H1 (cell line): ENCODE measurements around the gene SHMT1. TPM values are rescaled to one million over a fixed set of nuclear protein-coding genes. Genes with fewer than 3 reads are reported as not detected.
"Not testable (repeated sequence)": the region's sequence is repeated elsewhere in the genome, so short reads cannot be mapped to it uniquely, and the experiment has no call there.

Experiments used
- CTCF ChIA-PET: fragments of 300-600 bp; sonication (Branson Sonifier 250); formaldehyde crosslinking; loops from one replicate; lab custom pipeline; 2021; ENCODE audit not compliant: partially characterized antibody; lab: Charles Lee
- POLR2A ChIA-PET: fragments of 300-600 bp; sonication (Branson Sonifier 250); formaldehyde crosslinking; loops from one replicate; lab custom pipeline; 2021; ENCODE audit warnings: inconsistent platforms; ENCODE audit not compliant: partially characterized antibody; lab: Charles Lee
- DNase-seq, 2 experiments: peaks; one replicate each; pipeline versions ENCODE4 v3.0.0 to v3.0.0-alpha.2; 2010 to 2022; ENCODE audit warnings: low spot score in 2 of 2, low read depth in 1 of 2, mixed read lengths in 1 of 2
- FAIRE-seq: peaks from 2 replicates; lab custom pipeline; 2011; peaks lifted over from hg19 to GRCh38; lab: Jason Lieb, UNC
- H2AFZ ChIP-seq: 2 replicates; pipeline ENCODE4 v1.8.1; 2012; ENCODE audit warnings: low read length, inconsistent platforms
- H2AK5ac ChIP-seq: 2 replicates; pipeline ENCODE4 v1.6.1; 2013; ENCODE audit warnings: low read depth, low read length
- H2BK120ac ChIP-seq: replicated peaks from 2 replicates; pipeline ENCODE3; 2013; ENCODE audit warnings: low read depth, low read length, inconsistent platforms
- H2BK12ac ChIP-seq: 2 replicates; pipeline ENCODE4 v1.6.1; 2013; ENCODE audit warnings: low read depth, low read length
- H2BK15ac ChIP-seq: 2 replicates; pipeline ENCODE4 v1.6.1; 2013; ENCODE audit warnings: low read length
- H2BK20ac ChIP-seq: 2 replicates; pipeline ENCODE4 v1.6.1; 2013; ENCODE audit warnings: low read length
- H2BK5ac ChIP-seq: 2 replicates; pipeline ENCODE4 v1.6.1; 2013; ENCODE audit warnings: low read depth, low read length
- H3K14ac ChIP-seq: 2 replicates; pipeline ENCODE4 v1.6.1; 2013; ENCODE audit warnings: inconsistent platforms; ENCODE audit not compliant: insufficient read length
- H3K18ac ChIP-seq: 2 replicates; pipeline ENCODE4 v1.6.1; 2013; ENCODE audit warnings: low read length; ENCODE audit errors: extremely low read depth
- H3K23ac ChIP-seq: 2 replicates; pipeline ENCODE4 v1.6.1; 2013; ENCODE audit warnings: inconsistent platforms; ENCODE audit not compliant: insufficient read length
- H3K23me2 ChIP-seq: 2 replicates; pipeline ENCODE4 v1.6.1; 2013; ENCODE audit warnings: low read depth, low read length
- H3K27ac ChIP-seq: 2 replicates; pipeline ENCODE4 v1.6.1; 2011; ENCODE audit warnings: low read depth, low read length, inconsistent platforms
- H3K27me3 ChIP-seq, 4 experiments: replicated peaks in 1 of 4; 1 replicate in 1 of 4; 2 replicates in 3 of 4; pipeline versions ENCODE4 v1.6.1 to v1.8.1; 2011 to 2013; ENCODE audit warnings: low read length in 3 of 4, mild to moderate bottlenecking in 3 of 4, inconsistent platforms in 2 of 4, mixed read lengths in 2 of 4, moderate library complexity in 1 of 4; ENCODE audit not compliant: control insufficient read depth in 3 of 4, insufficient read depth in 3 of 4; ENCODE audit errors: extremely low read depth in 1 of 4
- H3K36me3 ChIP-seq, 4 experiments: 2 replicates each; pipeline versions ENCODE4 v1.6.1 to v1.8.1; 2011 to 2013; ENCODE audit warnings: mild to moderate bottlenecking in 4 of 4, low read length in 3 of 4, moderate library complexity in 2 of 4, control low read depth in 1 of 4, inconsistent platforms in 1 of 4; ENCODE audit not compliant: insufficient read depth in 4 of 4, control insufficient read depth in 2 of 4
- H3K4ac ChIP-seq: replicated peaks from 2 replicates; pipeline ENCODE3; 2013; ENCODE audit warnings: low read length, low read depth, mixed read lengths, inconsistent platforms; ENCODE audit not compliant: insufficient read length
- H3K4me1 ChIP-seq, 4 experiments: replicated peaks in 1 of 4; 1 replicate in 1 of 4; 2 replicates in 3 of 4; pipeline versions ENCODE4 v1.6.1 to v1.8.1; 2011 to 2013; ENCODE audit warnings: low read length in 3 of 4, inconsistent platforms in 2 of 4, mixed read lengths in 1 of 4; ENCODE audit not compliant: insufficient read depth in 4 of 4, control insufficient read depth in 3 of 4
- H3K4me2 ChIP-seq, 2 experiments: 2 replicates each; pipeline versions ENCODE4 v1.6.1 to v1.8.1; 2011 to 2013; ENCODE audit warnings: low read depth in 2 of 2, low read length in 2 of 2, control low read depth in 1 of 2, inconsistent platforms in 1 of 2, mild to moderate bottlenecking in 1 of 2; ENCODE audit not compliant: insufficient read depth in 1 of 2
- H3K4me3 ChIP-seq, 4 experiments: fragments of 200-600, 300-600 bp in 1 of 4; sonication (generic), shearing (Covaris generic), sonication (Bioruptor Twin) in 1 of 4; 2 replicates each; pipeline versions ENCODE4 v1.5.1 to v1.8.1; 2011 to 2016; ENCODE audit warnings: low read length in 4 of 4, low read depth in 3 of 4, control low read depth in 2 of 4, inconsistent platforms in 2 of 4, mild to moderate bottlenecking in 2 of 4, mixed read lengths in 1 of 4, moderate library complexity in 1 of 4; ENCODE audit not compliant: insufficient read depth in 2 of 4; ENCODE audit errors: extremely low read depth in 1 of 4
- H3K56ac ChIP-seq: replicated peaks from 2 replicates; pipeline ENCODE3; 2013; ENCODE audit warnings: low read depth, mild to moderate bottlenecking, mixed read lengths, low read length, inconsistent platforms; ENCODE audit not compliant: insufficient read length
- H3K79me1 ChIP-seq: 2 replicates; pipeline ENCODE4 v1.6.1; 2013; ENCODE audit warnings: low read depth, low read length, control low read depth
- H3K79me2 ChIP-seq, 2 experiments: 2 replicates each; pipeline versions ENCODE4 v1.6.1 to v1.8.1; 2012 to 2013; ENCODE audit warnings: low read length in 2 of 2, mild to moderate bottlenecking in 2 of 2, inconsistent platforms in 1 of 2; ENCODE audit not compliant: insufficient read depth in 2 of 2, control insufficient read depth in 1 of 2
- H3K9ac ChIP-seq, 4 experiments: replicated peaks in 1 of 4; 1 replicate in 1 of 4; 2 replicates in 3 of 4; pipeline versions ENCODE4 v1.6.1 to v1.8.1; 2011 to 2013; ENCODE audit warnings: low read depth in 3 of 4, low read length in 3 of 4, control low read depth in 2 of 4, mild to moderate bottlenecking in 2 of 4, moderate library complexity in 2 of 4, inconsistent platforms in 1 of 4; ENCODE audit errors: extremely low read depth in 1 of 4
- H3K9me3 ChIP-seq, 2 experiments: 2 replicates each; pipeline versions ENCODE4 v1.6.1 to v1.8.1; 2012 to 2013; ENCODE audit warnings: mild to moderate bottlenecking in 2 of 2, moderate library complexity in 2 of 2, control low read depth in 1 of 2, inconsistent platforms in 1 of 2, low read depth in 1 of 2, low read length in 1 of 2, mixed read lengths in 1 of 2; ENCODE audit not compliant: insufficient read depth in 2 of 2
- H4K20me1 ChIP-seq, 2 experiments: replicated peaks in 1 of 2; 2 replicates each; pipeline versions ENCODE3 to v1.8.1; 2011 to 2013; ENCODE audit warnings: inconsistent platforms in 2 of 2, low read length in 2 of 2, mild to moderate bottlenecking in 1 of 2; ENCODE audit not compliant: insufficient read depth in 2 of 2, control insufficient read depth in 1 of 2
- H4K5ac ChIP-seq: 2 replicates; pipeline ENCODE4 v1.6.1; 2013; ENCODE audit warnings: low read length, low read depth, mixed read lengths, inconsistent platforms; ENCODE audit not compliant: insufficient read length
- H4K8ac ChIP-seq: 2 replicates; pipeline ENCODE4 v1.8.0; 2013; ENCODE audit warnings: mild to moderate bottlenecking, moderate library complexity, low read length, inconsistent platforms; ENCODE audit not compliant: insufficient read depth; ENCODE audit errors: extremely low read depth
- H4K91ac ChIP-seq: replicated peaks from 2 replicates; pipeline ENCODE3; 2013; ENCODE audit warnings: low read length, mixed read lengths, inconsistent platforms; ENCODE audit not compliant: insufficient read length
- TAF1 ChIP-seq: IDR thresholded peaks from 2 replicates; pipeline ENCODE4 v1.6.1; 2011; ENCODE audit warnings: mild to moderate bottlenecking, low read depth, low read length
- WGBS, 2 experiments: shearing (Covaris generic) in 1 of 2; methylation state at CpG; one replicate each; pipeline versions ENCODE4 v1.1.6 to v1.1.7; 2013 to 2015; ENCODE audit warnings: low lambda C conversion rate in 2 of 2, mixed read lengths in 2 of 2, inconsistent platforms in 1 of 2, low coverage in 1 of 2, missing lambda C conversion rate in 1 of 2; ENCODE audit not compliant: insufficient replicate concordance in 2 of 2, insufficient coverage in 1 of 2, insufficient read length in 1 of 2; ENCODE audit errors: extremely low coverage in 1 of 2, missing lambda C conversion rate in 1 of 2; 5-methylcytosine and 5-hydroxymethylcytosine counted together
- polyA plus RNA-seq, 7 experiments: library from polyadenylated mRNA; depleted of rRNA in 3 of 7; stranded (reverse) in 5 of 7; unstranded in 2 of 7; fragments of >200 nt in 5 of 7; fragments of 200-250 nt in 2 of 7; gene quantifications; 1 replicate in 5 of 7; 2 replicates in 1 of 7; 4 replicates in 1 of 7; pipeline versions ENCODE4 v1.2.1 to v1.2.3, GENCODE V29; 2011 to 2013; ENCODE audit warnings: missing spikeins in 2 of 7, mixed read lengths in 2 of 7
- total RNA-seq: library from RNA; stranded (reverse); fragmentation: NEBNext Ultra II Directional; extraction: Animal tissue kit (Norgen Biotek cat#: 25700); gene quantifications from 2 replicates; pipeline ENCODE4 v1.2.1, GENCODE V29; 2021

The SHMT1 gene
- total and polyA plus RNA-seq, 2 of the 8 experiments (the other 6 are each of a cell fraction or from before 2014, with no cell fraction given) = 30.7 to 39.3 TPM

- H4K20me1 ChIP-seq, H2BK12ac ChIP-seq, CTCF ChIA-PET, H3K27me3 ChIP-seq, H2AFZ ChIP-seq, H3K56ac ChIP-seq, H3K4me1 ChIP-seq, H3K4ac ChIP-seq, H2BK20ac ChIP-seq, POLR2A ChIA-PET, H2BK120ac ChIP-seq, H3K9me3 ChIP-seq, H3K14ac ChIP-seq, H3K36me3 ChIP-seq, H2AK5ac ChIP-seq, H3K23me2 ChIP-seq, H3K23ac ChIP-seq, H4K91ac ChIP-seq, H2BK15ac ChIP-seq, H3K79me2 ChIP-seq, FAIRE-seq, H3K79me1 ChIP-seq: not testable (repeated sequence)
- peak overlapping the region; percentile 91; the same call in 1 of the 2 replicates for H2BK5ac ChIP-seq
- H3K18ac ChIP-seq = peak overlapping the region; percentile 71
- H3K27ac ChIP-seq = peak overlapping the region; percentile 90
- H4K8ac ChIP-seq = peak overlapping the region; percentile 71
- H3K4me2 ChIP-seq = peak overlapping the region; percentile 69 to 76
- 0% methylated on average over 21 of the region's 25 CpGs; no CpG with 5 or more reads in 1 of the 2 experiments for WGBS, 2 experiments
- H3K9ac ChIP-seq = peak overlapping the region in 3 of 4 experiments; percentile 70 to 94 (median 81); a peak in 6 of 7 replicates
- peak overlapping the region; percentile 67 for H4K5ac ChIP-seq
- H3K4me3 ChIP-seq = peak overlapping the region; percentile 42 to 82 (median 65)
- DNase-seq = peak in 1 of 2 experiments; percentile 72
- peak; percentile 27; the same call in 1 of the 2 replicates for TF ChIP-seq TAF1
Observed at GRCh38 chr17:18411377-18411864, 48.1 kb upstream of the SHMT1 start.
